HG03280 (cell line): Measurements from ENCODE around the gene AMER3.
A peak's percentile ranks its signal among the peaks of the same experiment; 100 is the strongest.

Source experiments
- ATAC-seq: cut with Tn5 transposase; IDR thresholded peaks from one replicate; pipeline ENCODE4 v1.9.1; 2021; ENCODE audit warnings: mild to moderate bottlenecking, moderate library complexity; ENCODE audit not compliant: unreplicated experiment

AMER3 gene

GRCh38 chr2:130749078-130749477 is 6.3 kb upstream of the AMER3 start:
- no peak for ATAC-seq

- no peak for ATAC-seq
Observed at GRCh38 chr2:130749641-130750040, 5.7 kb upstream of the AMER3 start.

GRCh38 chr2:130754811-130755210 is 529 bp upstream of the AMER3 start:
- ATAC-seq, result no peak

GRCh38 chr2:130756053-130756873 is 923 bp downstream of the AMER3 start:
- peak; percentile 54 for ATAC-seq

GRCh38 chr2:130756874-130757668 is 1.7 kb downstream of the AMER3 start:
- ATAC-seq, result no peak

- ATAC-seq, result no peak
Observed at GRCh38 chr2:130759906-130760753, 4.8 kb downstream of the AMER3 start.

GRCh38 chr2:130760754-130761751 is 5.7 kb downstream of the AMER3 start:
- ATAC-seq, result no peak

- no peak for ATAC-seq
Observed at GRCh38 chr2:130762031-130762909, 6.9 kb downstream of the AMER3 start.

GRCh38 chr2:130762910-130763385 is 7.6 kb downstream of the AMER3 start:
- ATAC-seq, result no peak

- no peak for ATAC-seq
Observed at GRCh38 chr2:130763405-130763804, 8.1 kb downstream of the AMER3 start.

- ATAC-seq, result no peak
Observed at GRCh38 chr2:130764035-130764820, 8.9 kb downstream of the AMER3 start.

GRCh38 chr2:130764821-130765115 is 9.4 kb downstream of the AMER3 start:
- no peak for ATAC-seq

- no peak for ATAC-seq
Observed at GRCh38 chr2:130765464-130765863, 10.1 kb downstream of the AMER3 start.

- no peak for ATAC-seq
Observed at GRCh38 chr2:130766037-130766436, 10.7 kb downstream of the AMER3 start.

- ATAC-seq, result no peak
Observed at GRCh38 chr2:130766711-130767407, 11.5 kb downstream of the AMER3 start.

GRCh38 chr2:130767408-130767775 is 12.1 kb downstream of the AMER3 start:
- no peak for ATAC-seq

GRCh38 chr2:130768191-130768855 is 13.0 kb downstream of the AMER3 start:
- no peak for ATAC-seq
